Mesothelial cell of epicardium (in vitro differentiated cells): Measurements from ENCODE around the gene KYNU. TPM values are rescaled to one million over a fixed set of nuclear protein-coding genes. Genes with fewer than 3 reads are reported as not detected.
A peak's percentile ranks its signal among the peaks of the same experiment; 100 is the strongest.

ENCODE experiments used
- DNase-seq, 2 experiments: peaks; one replicate each; pipeline ENCODE4 v3.0.0; 2021; ENCODE audit warnings: low spot score in 2 of 2; ENCODE audit not compliant: unreplicated experiment in 2 of 2
- H3K27ac Mint-ChIP-seq: 2 replicates; pipeline ENCODE4 v1.8.0; 2021; ENCODE audit warnings: mixed read lengths
- H3K27me3 Mint-ChIP-seq: 2 replicates; pipeline ENCODE4 v1.8.0; 2021; ENCODE audit warnings: low read depth, mixed read lengths
- H3K36me3 Mint-ChIP-seq: 2 replicates; pipeline ENCODE4 v1.8.0; 2021; ENCODE audit warnings: mixed read lengths
- H3K4me1 Mint-ChIP-seq: 2 replicates; pipeline ENCODE4 v1.8.0; 2021; ENCODE audit warnings: mixed read lengths
- H3K4me3 Mint-ChIP-seq: 2 replicates; pipeline ENCODE4 v1.8.0; 2021; ENCODE audit warnings: mild to moderate bottlenecking, moderate library complexity, mixed read lengths
- H3K9me3 Mint-ChIP-seq: 2 replicates; pipeline ENCODE4 v1.8.0; 2021; ENCODE audit warnings: mixed read lengths
- CTCF ChIP-seq: fragments of 200-600 bp; sonication (generic); IDR thresholded peaks from one replicate; pipeline ENCODE4 v1.5.0; 2021; ENCODE audit warnings: antibody characterized with exemption; ENCODE audit not compliant: unreplicated experiment
- total RNA-seq: library from RNA; stranded (reverse); gene quantifications from 3 replicates; pipeline ENCODE4 v1.2.1, GENCODE V29; 2021

Gene KYNU
- total RNA-seq, 1 donor from 2014 or later = 0.09 TPM

GRCh38 chr2:142980246-142981068 is 103.0 kb downstream of the KYNU start:
- peak; percentile 77 for TF ChIP-seq CTCF
- Mint-ChIP-seq H3K4me1 (peaks cover 9% of the 10 kb centered on the region), H3K36me3 (no peaks in the 10 kb centered on the region), H3K9me3 (no peaks in the 10 kb centered on the region), H3K27ac (no peak overlapping the region), H3K4me3 (no peak overlapping the region), H3K27me3 (no peaks in the 10 kb centered on the region)
- DNase-seq = no peak

- Mint-ChIP-seq H3K27me3 (no peaks in the 10 kb centered on the region), H3K4me1 (peaks cover 9% of the 10 kb centered on the region), H3K9me3 (no peaks in the 10 kb centered on the region), H3K4me3 (no peak overlapping the region), H3K27ac (no peak overlapping the region), H3K36me3 (no peaks in the 10 kb centered on the region)
- TF ChIP-seq CTCF = no peak
- DNase-seq = no peak
These were observed 103.6 kb downstream of the KYNU start for GRCh38 chr2:142981069-142981378.

GRCh38 chr2:142981756-142982155 is 104.3 kb downstream of the KYNU start:
- no peak for TF ChIP-seq CTCF
- H3K4me3 Mint-ChIP-seq = no peak overlapping the region
- H3K9me3 Mint-ChIP-seq = no peaks in the 10 kb centered on the region
- H3K27ac Mint-ChIP-seq = no peak overlapping the region
- H3K4me1 Mint-ChIP-seq = peaks cover 7% of the 10 kb centered on the region
- H3K36me3 Mint-ChIP-seq = no peaks in the 10 kb centered on the region
- DNase-seq = no peak
- no peaks in the 10 kb centered on the region for H3K27me3 Mint-ChIP-seq

GRCh38 chr2:142983174-142983573 is 105.7 kb downstream of the KYNU start:
- H3K4me3 Mint-ChIP-seq = no peak overlapping the region
- no peaks in the 10 kb centered on the region for H3K9me3 Mint-ChIP-seq
- DNase-seq = no peak
- H3K4me1 Mint-ChIP-seq = peaks cover 6% of the 10 kb centered on the region
- TF ChIP-seq CTCF = no peak
- no peak overlapping the region for H3K27ac Mint-ChIP-seq
- H3K36me3 Mint-ChIP-seq = no peaks in the 10 kb centered on the region
- H3K27me3 Mint-ChIP-seq = no peaks in the 10 kb centered on the region

- H3K9me3 Mint-ChIP-seq = no peaks in the 10 kb centered on the region
- H3K27me3 Mint-ChIP-seq = no peaks in the 10 kb centered on the region
- DNase-seq = no peak
- no peak overlapping the region for H3K4me3 Mint-ChIP-seq
- H3K36me3 Mint-ChIP-seq = no peaks in the 10 kb centered on the region
- H3K4me1 Mint-ChIP-seq = peaks cover 11% of the 10 kb centered on the region
- no peak overlapping the region for H3K27ac Mint-ChIP-seq
- TF ChIP-seq CTCF = no peak
These were observed 107.2 kb downstream of the KYNU start for GRCh38 chr2:142984657-142985056.
